ENCODE results near the gene CDK10. TPM values are rescaled to one million over a fixed set of nuclear protein-coding genes. Genes with fewer than 3 reads are reported as not detected.

CDK10 gene
- total RNA-seq, 1 donor from 2014 or later: 40.5 TPM

GRCh38 chr16:89744813-89745212 is 58.3 kb downstream of the CDK10 start:
- Mint-ChIP-seq H3K4me1 (ENCODE audit: low read depth, unreplicated experiment) (peaks cover 2% of the 10 kb centered on the region), H3K4me3 (ENCODE audit: unreplicated experiment) (no peak overlapping the region), H3K27ac (ENCODE audit: unreplicated experiment) (no peak overlapping the region), H3K27me3 (ENCODE audit: low read depth, unreplicated experiment) (no peaks in the 10 kb centered on the region), H3K9me3 (ENCODE audit: unreplicated experiment) (no peaks in the 10 kb centered on the region), H3K36me3 (ENCODE audit: low read depth, unreplicated experiment) (no peaks in the 10 kb centered on the region)
- no peak for TF ChIP-seq EZH2 (IDR thresholded peaks at IDR 0.05; ENCODE audit: insufficient read depth, low read length)
- TF ChIP-seq, protein P1, sequence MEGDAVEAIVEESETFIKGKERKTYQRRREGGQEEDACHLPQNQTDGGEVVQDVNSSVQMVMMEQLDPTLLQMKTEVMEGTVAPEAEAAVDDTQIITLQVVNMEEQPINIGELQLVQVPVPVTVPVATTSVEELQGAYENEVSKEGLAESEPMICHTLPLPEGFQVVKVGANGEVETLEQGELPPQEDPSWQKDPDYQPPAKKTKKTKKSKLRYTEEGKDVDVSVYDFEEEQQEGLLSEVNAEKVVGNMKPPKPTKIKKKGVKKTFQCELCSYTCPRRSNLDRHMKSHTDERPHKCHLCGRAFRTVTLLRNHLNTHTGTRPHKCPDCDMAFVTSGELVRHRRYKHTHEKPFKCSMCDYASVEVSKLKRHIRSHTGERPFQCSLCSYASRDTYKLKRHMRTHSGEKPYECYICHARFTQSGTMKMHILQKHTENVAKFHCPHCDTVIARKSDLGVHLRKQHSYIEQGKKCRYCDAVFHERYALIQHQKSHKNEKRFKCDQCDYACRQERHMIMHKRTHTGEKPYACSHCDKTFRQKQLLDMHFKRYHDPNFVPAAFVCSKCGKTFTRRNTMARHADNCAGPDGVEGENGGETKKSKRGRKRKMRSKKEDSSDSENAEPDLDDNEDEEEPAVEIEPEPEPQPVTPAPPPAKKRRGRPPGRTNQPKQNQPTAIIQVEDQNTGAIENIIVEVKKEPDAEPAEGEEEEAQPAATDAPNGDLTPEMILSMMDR (IDR thresholded peaks at IDR 0.05; ENCODE audit: insufficient read depth, low read depth, low read length): no peak
- FAIRE-seq: no peak
- no peak overlapping the region for H3K27ac ChIP-seq (ENCODE audit: low read depth, low read length)
- H2AFZ ChIP-seq (ENCODE audit: low read depth, low read length): no peak overlapping the region
- H3K79me2 ChIP-seq (ENCODE audit: insufficient read depth, low read length): no peaks in the 10 kb centered on the region
- H4K20me1 ChIP-seq (ENCODE audit: insufficient read depth, low read length): peaks cover 6% of the 10 kb centered on the region
- peaks cover 14% of the 10 kb centered on the region for H3K36me3 ChIP-seq (ENCODE audit: insufficient read depth, low read length)
- no peak overlapping the region for H3K9ac ChIP-seq (ENCODE audit: low read length)
- H3K9me3 ChIP-seq (ENCODE audit: insufficient read depth, low read depth, low read length): no peaks in the 10 kb centered on the region
- H3K4me1 ChIP-seq (ENCODE audit: insufficient read depth, low read length): no peaks in the 10 kb centered on the region
- no peak overlapping the region for H3K4me3 ChIP-seq (ENCODE audit: insufficient read depth, low read depth, low read length)
- H3K27me3 ChIP-seq (ENCODE audit: insufficient read depth, low read length): no peaks in the 10 kb centered on the region
- no peak for DNase-seq (ENCODE audit: low read depth)
- no peak overlapping the region for H3K4me2 ChIP-seq (ENCODE audit: low read length)

Other genes starting within 250 kb of the CDK10 start
- gene ANKRD11, start 196.1 kb upstream of the CDK10 start, total RNA-seq: 213 TPM in 2 replicates
- gene SPG7, start 178.3 kb upstream of the CDK10 start, total RNA-seq: 86.5 and 96.1 TPM in 2 replicates
- gene RPL13, start 126.0 kb upstream of the CDK10 start, total RNA-seq: 1,200 and 1,239 TPM in 2 replicates
- 6.7 and 7.5 TPM in 2 replicates for gene CPNE7, start 110.9 kb upstream of the CDK10 start, total RNA-seq
- 0.11 and 0.22 TPM in 2 replicates for gene DPEP1, start 73.0 kb upstream of the CDK10 start, total RNA-seq
- 84.2 and 85.7 TPM in 2 replicates for gene CHMP1A, start 29.0 kb upstream of the CDK10 start, total RNA-seq
- gene SPATA33, start 28.9 kb upstream of the CDK10 start, total RNA-seq: 11.8 and 12.3 TPM in 2 replicates
- gene SPATA2L, start 15.0 kb downstream of the CDK10 start, total RNA-seq: 9.8 and 10.8 TPM in 2 replicates
- 11.3 and 12.4 TPM in 2 replicates for gene VPS9D1, start 34.2 kb downstream of the CDK10 start, total RNA-seq
- gene ZNF276, start 34.8 kb downstream of the CDK10 start, total RNA-seq: 21.6 and 22.2 TPM in 2 replicates
- gene FANCA, start 130.0 kb downstream of the CDK10 start, total RNA-seq: 6.1 and 6.3 TPM in 2 replicates
- gene SPIRE2, start 141.8 kb downstream of the CDK10 start, total RNA-seq: 2.6 and 3.2 TPM in 2 replicates
- 187 and 193 TPM in 2 replicates for gene TCF25, start 186.9 kb downstream of the CDK10 start, total RNA-seq
- gene MC1R, start 232.2 kb downstream of the CDK10 start, total RNA-seq: 8.4 and 9.2 TPM in 2 replicates
- 360 and 459 TPM in 2 replicates for gene TUBB3, start 236.7 kb downstream of the CDK10 start, total RNA-seq